Trophoblast cell (in vitro differentiated cells and primary cell): ENCODE results near the gene FAM107B.
A peak's percentile ranks its signal among the peaks of the same experiment; 100 is the strongest.

Source experiments
- DNase-seq, 2 donors: peaks; one replicate each; pipeline ENCODE4 v3.0.0-alpha.2; 2016
- H2AFZ ChIP-seq: 2 replicates; pipeline ENCODE4 v1.6.1; 2013; ENCODE audit warnings: low read length, moderate library complexity, mild to moderate bottlenecking; ENCODE audit not compliant: insufficient read depth, poor library complexity
- H2AK5ac ChIP-seq: 2 replicates; pipeline ENCODE4 v1.6.1; 2013; ENCODE audit warnings: mild to moderate bottlenecking, low read length
- H2BK120ac ChIP-seq: 2 replicates; pipeline ENCODE4 v1.6.1; 2013; ENCODE audit warnings: low read length, mild to moderate bottlenecking, moderate library complexity; ENCODE audit not compliant: insufficient read depth, poor library complexity
- H2BK12ac ChIP-seq: 2 replicates; pipeline ENCODE4 v1.6.1; 2013; ENCODE audit warnings: mild to moderate bottlenecking, low read length, moderate library complexity
- H2BK5ac ChIP-seq: 2 replicates; pipeline ENCODE4 v1.6.1; 2013; ENCODE audit warnings: low read length, low read depth, moderate library complexity, mild to moderate bottlenecking; ENCODE audit not compliant: poor library complexity
- H3K14ac ChIP-seq: 2 replicates; pipeline ENCODE4 v1.6.1; 2013; ENCODE audit warnings: mild to moderate bottlenecking, low read length
- H3K18ac ChIP-seq: 2 replicates; pipeline ENCODE4 v1.6.1; 2013; ENCODE audit warnings: mild to moderate bottlenecking, low read length
- H3K23ac ChIP-seq: 2 replicates; pipeline ENCODE4 v1.6.1; 2013; ENCODE audit warnings: low read length
- H3K27ac ChIP-seq: 2 replicates; pipeline ENCODE4 v1.5.1; 2013; ENCODE audit warnings: low read depth, mild to moderate bottlenecking, inconsistent platforms, low read length, moderate library complexity
- H3K27me3 ChIP-seq: 2 replicates; pipeline ENCODE4 v1.6.1; 2013; ENCODE audit warnings: inconsistent platforms, mild to moderate bottlenecking, low read length, moderate library complexity; ENCODE audit not compliant: insufficient read depth
- H3K36me3 ChIP-seq, 2 experiments: 1 replicate in 1 of 2; 2 replicates in 1 of 2; pipeline ENCODE4 v1.6.1; 2013; ENCODE audit warnings: low read length in 2 of 2, mild to moderate bottlenecking in 2 of 2, moderate library complexity in 1 of 2; ENCODE audit not compliant: insufficient read depth in 2 of 2, control insufficient read depth in 1 of 2
- H3K4ac ChIP-seq: 2 replicates; pipeline ENCODE4 v1.6.1; 2013; ENCODE audit warnings: low read depth, mild to moderate bottlenecking, low read length, moderate library complexity
- H3K4me1 ChIP-seq, 2 experiments: 1 replicate in 1 of 2; 2 replicates in 1 of 2; pipeline ENCODE4 v1.6.1; 2013; ENCODE audit warnings: low read length in 2 of 2, mild to moderate bottlenecking in 2 of 2, moderate library complexity in 1 of 2; ENCODE audit not compliant: insufficient read depth in 2 of 2, control insufficient read depth in 1 of 2
- H3K4me2 ChIP-seq: 2 replicates; pipeline ENCODE4 v1.6.1; 2013; ENCODE audit warnings: inconsistent platforms, mild to moderate bottlenecking, low read length, moderate library complexity
- H3K4me3 ChIP-seq: 2 replicates; pipeline ENCODE4 v1.5.1; 2013; ENCODE audit warnings: mild to moderate bottlenecking, low read depth, low read length, inconsistent platforms
- H3K79me1 ChIP-seq: one replicate; pipeline ENCODE4 v1.6.1; 2013; ENCODE audit warnings: low read length
- H3K79me2 ChIP-seq: 2 replicates; pipeline ENCODE4 v1.6.1; 2013; ENCODE audit warnings: low read length, mild to moderate bottlenecking; ENCODE audit not compliant: control insufficient read depth, insufficient read depth, poor library complexity
- H3K9ac ChIP-seq: 2 replicates; pipeline ENCODE4 v1.6.1; 2013; ENCODE audit warnings: mild to moderate bottlenecking, low read length
- H3K9me3 ChIP-seq: 2 replicates; pipeline ENCODE4 v1.6.1; 2013; ENCODE audit warnings: low read depth, mild to moderate bottlenecking, control low read depth, inconsistent platforms, low read length; ENCODE audit not compliant: insufficient read depth
- H4K12ac ChIP-seq: 2 replicates; pipeline ENCODE4 v1.6.1; 2013; ENCODE audit warnings: low read depth, mild to moderate bottlenecking, low read length, moderate library complexity
- H4K8ac ChIP-seq: 2 replicates; pipeline ENCODE4 v1.6.1; 2013; ENCODE audit warnings: low read depth, mild to moderate bottlenecking, low read length, moderate library complexity
- H4K91ac ChIP-seq: one replicate; pipeline ENCODE4 v1.6.1; 2013; ENCODE audit warnings: low read depth, mild to moderate bottlenecking, low read length, moderate library complexity
- WGBS: extraction: QIAGEN DNeasy Blood & Tissue Kit; methylation state at CpG from one replicate; pipeline ENCODE4 v1.1.7; 2013; ENCODE audit warnings: missing lambda C conversion rate; ENCODE audit not compliant: insufficient read length, insufficient coverage; ENCODE audit errors: extremely low coverage; 5-methylcytosine and 5-hydroxymethylcytosine counted together

The FAM107B gene

DNA sequence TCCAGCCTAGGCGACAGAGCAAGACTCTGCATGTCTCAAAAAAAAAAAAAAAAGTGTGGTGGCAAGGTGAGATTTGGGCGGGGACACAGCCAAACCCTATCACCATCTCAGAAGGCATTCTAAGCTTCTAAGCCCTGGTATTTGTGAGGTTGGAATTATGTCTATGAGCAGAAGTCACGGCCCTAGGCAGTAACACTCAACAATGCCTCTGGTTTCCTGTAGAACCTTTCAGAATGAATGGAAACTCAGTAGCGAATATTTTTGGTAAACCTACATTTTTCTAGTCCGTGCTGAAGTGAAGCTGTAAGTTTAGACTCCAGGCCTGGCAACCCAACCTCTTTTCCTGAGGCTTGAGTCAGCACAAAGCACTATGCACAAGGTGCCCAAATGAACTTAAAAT is 88.3 kb downstream of the FAM107B start:
- no peaks in the 10 kb centered on the region for H3K9me3 ChIP-seq
- peak overlapping the region; percentile 27 for H3K27ac ChIP-seq
- no peak overlapping the region for H2BK12ac ChIP-seq
- no peak overlapping the region for H2AK5ac ChIP-seq
- H3K4me1 ChIP-seq: peaks cover 6 to 14% of the 10 kb centered on the region in 2 experiments
- WGBS: no CpG with 5 or more reads among the region's 5 CpGs
- H2AFZ ChIP-seq: no peak overlapping the region
- H2BK5ac ChIP-seq: no peak overlapping the region
- no peak overlapping the region for H3K18ac ChIP-seq
- H3K23ac ChIP-seq: no peak overlapping the region
- H3K36me3 ChIP-seq: no peaks in the 10 kb centered on the region
- no peaks in the 10 kb centered on the region for H3K27me3 ChIP-seq
- no peak overlapping the region for H3K14ac ChIP-seq
- H3K4ac ChIP-seq: no peak overlapping the region
- no peaks in the 10 kb centered on the region for H3K79me2 ChIP-seq
- H3K4me3 ChIP-seq: no peak overlapping the region
- H4K91ac ChIP-seq: no peak overlapping the region
- no peak overlapping the region for H3K4me2 ChIP-seq
- H2BK120ac ChIP-seq: no peak overlapping the region
- no peak overlapping the region for H4K8ac ChIP-seq
- DNase-seq: peak; percentile 60 to 85
- no peak overlapping the region for H3K9ac ChIP-seq
- H3K79me1 ChIP-seq: no peaks in the 10 kb centered on the region
- H4K12ac ChIP-seq: no peak overlapping the region

GRCh38 chr10:14684354-14684753 is 90.3 kb downstream of the FAM107B start:
- no peak overlapping the region for H4K12ac ChIP-seq
- no peak overlapping the region for H3K18ac ChIP-seq
- WGBS: no CpG with 5 or more reads among the region's 2 CpGs

DNA sequence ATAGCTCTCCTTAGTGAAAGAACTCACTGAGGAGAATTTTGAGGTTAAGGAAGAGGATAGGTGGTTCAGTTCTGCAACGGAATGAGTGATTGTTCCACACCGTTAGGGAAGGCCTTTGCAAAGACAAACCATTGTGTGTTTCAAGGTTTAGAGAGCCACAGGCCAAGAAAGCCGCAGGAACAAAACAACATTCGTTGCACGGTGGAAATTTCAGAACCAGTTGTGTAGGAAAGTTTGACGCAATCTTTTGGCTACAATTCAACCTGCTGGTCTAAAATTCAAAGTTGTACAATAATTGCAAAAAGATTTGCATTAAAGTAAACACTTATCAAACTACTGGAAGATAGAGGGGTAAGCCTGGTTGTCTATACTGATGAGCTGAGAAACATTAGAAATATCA is 91.4 kb downstream of the FAM107B start:
- Histone ChIP-seq H3K18ac (no peak overlapping the region), H4K91ac (no peak overlapping the region), H3K4ac (no peak overlapping the region), H3K36me3 (no peaks in the 10 kb centered on the region), H3K27ac (no peak overlapping the region), H2AK5ac (no peak overlapping the region), H3K79me1 (no peaks in the 10 kb centered on the region), H4K8ac (no peak overlapping the region), H3K14ac (no peak overlapping the region), H3K27me3 (no peaks in the 10 kb centered on the region), H3K9ac (no peak overlapping the region), H3K9me3 (no peaks in the 10 kb centered on the region), H3K23ac (no peak overlapping the region), H3K4me3 (no peak overlapping the region), H3K4me2 (no peak overlapping the region), H2AFZ (no peak overlapping the region), H4K12ac (no peak overlapping the region), H3K79me2 (no peaks in the 10 kb centered on the region), H2BK12ac (no peak overlapping the region), H2BK5ac (no peak overlapping the region), H2BK120ac (no peak overlapping the region), H3K4me1 (peaks cover 4 to 9% of the 10 kb centered on the region in 2 experiments)
- no peak for DNase-seq
- WGBS: no CpG with 5 or more reads among the region's 6 CpGs

More at GRCh38 chr10:14684354-14684753, 90.3 kb downstream of the FAM107B start:
- Histone ChIP-seq H2AFZ (no peak overlapping the region), H2BK12ac (no peak overlapping the region), H2AK5ac (no peak overlapping the region), H3K23ac (no peak overlapping the region), H4K8ac (no peak overlapping the region), H3K9ac (no peak overlapping the region), H3K79me2 (no peaks in the 10 kb centered on the region), H3K9me3 (no peaks in the 10 kb centered on the region), H3K27me3 (no peaks in the 10 kb centered on the region), H3K27ac (no peak overlapping the region), H3K4me1 (peaks cover 6 to 14% of the 10 kb centered on the region in 2 experiments), H3K4me2 (no peak overlapping the region), H3K4ac (no peak overlapping the region), H3K14ac (no peak overlapping the region), H2BK120ac (no peak overlapping the region), H4K91ac (no peak overlapping the region), H3K4me3 (no peak overlapping the region), H2BK5ac (no peak overlapping the region), H3K36me3 (no peaks in the 10 kb centered on the region), H3K79me1 (no peaks in the 10 kb centered on the region)
- DNase-seq: peak in 1 of 2 donors; percentile 65

- H4K12ac ChIP-seq: no peak overlapping the region
- H3K36me3 ChIP-seq: no peaks in the 10 kb centered on the region
- H3K4ac ChIP-seq: no peak overlapping the region
- no peak overlapping the region for H3K9ac ChIP-seq
- H2BK5ac ChIP-seq: no peak overlapping the region
- H3K23ac ChIP-seq: no peak overlapping the region
- no peak overlapping the region for H3K14ac ChIP-seq
- no peak overlapping the region for H2BK120ac ChIP-seq
- H4K8ac ChIP-seq: no peak overlapping the region
- H2AK5ac ChIP-seq: no peak overlapping the region
- no peak overlapping the region for H2AFZ ChIP-seq
- H3K27me3 ChIP-seq: no peaks in the 10 kb centered on the region
- no peak overlapping the region for H4K91ac ChIP-seq
- H3K79me2 ChIP-seq: no peaks in the 10 kb centered on the region
- no peaks in the 10 kb centered on the region for H3K79me1 ChIP-seq
- WGBS: no CpG with 5 or more reads among the region's 7 CpGs
- peaks cover 0 to 4% of the 10 kb centered on the region in 2 experiments for H3K4me1 ChIP-seq
- H2BK12ac ChIP-seq: no peak overlapping the region
- no peak overlapping the region for H3K4me3 ChIP-seq
- no peaks in the 10 kb centered on the region for H3K9me3 ChIP-seq
- no peak overlapping the region for H3K27ac ChIP-seq
- no peak for DNase-seq
- H3K18ac ChIP-seq: no peak overlapping the region
- no peak overlapping the region for H3K4me2 ChIP-seq
Measured at GRCh38 chr10:14681802-14682201, 92.9 kb downstream of the FAM107B start.
